Measurements from ENCODE around the gene ICAM2. TPM values are rescaled to one million over a fixed set of nuclear protein-coding genes. Genes with fewer than 3 reads are reported as not detected.
A peak's percentile ranks its signal among the peaks of the same experiment; 100 is the strongest.
"Not testable (repeated sequence)": the region's sequence is repeated elsewhere in the genome, so short reads cannot be mapped to it uniquely, and the experiment has no call there.

Gene ICAM2
- total and polyA plus RNA-seq, 4 donors = 10.1 to 37.0 (median 18.3) TPM

DNA sequence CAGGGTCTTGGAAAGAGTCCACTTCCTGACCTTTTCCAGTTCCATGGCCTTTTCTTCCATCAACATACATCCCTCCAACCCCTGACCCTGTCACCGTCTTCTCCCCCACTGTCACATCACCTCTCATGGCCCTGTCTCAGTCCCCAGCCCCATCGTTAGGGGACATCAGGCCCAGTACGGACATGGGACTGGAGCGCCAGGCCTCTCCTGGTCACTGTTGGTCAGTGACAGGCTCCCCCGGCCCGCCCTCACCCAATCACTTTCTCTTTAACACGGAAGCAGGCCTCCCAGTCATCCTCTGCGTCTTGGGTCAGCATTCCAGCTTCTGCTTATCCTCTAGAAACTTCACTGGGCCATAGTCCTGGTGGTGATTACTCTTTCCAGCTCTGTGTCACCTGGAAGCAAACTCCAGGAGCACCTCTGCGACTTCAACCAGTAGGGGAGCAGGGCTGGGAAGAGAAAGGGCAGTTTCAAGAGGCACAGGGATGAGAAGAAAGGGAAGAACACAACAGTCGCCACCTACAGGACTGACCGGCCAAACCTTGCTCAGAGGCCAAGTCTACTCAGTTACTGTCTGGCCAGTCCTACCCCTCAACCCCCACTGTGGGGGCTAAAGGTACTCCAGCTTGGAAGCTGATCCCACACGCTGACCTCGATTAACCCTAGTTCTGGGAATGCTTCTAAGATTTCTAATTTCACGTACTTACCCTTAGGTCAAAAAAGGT lies 15.9 kb upstream of the ICAM2 start:
- no peaks in the 10 kb centered on the region for H3K9me3 ChIP-seq (ENCODE audit: control insufficient read depth, insufficient read depth, low read length)
- H3K27ac ChIP-seq (ENCODE audit: low read depth, low read length) = no peak overlapping the region
- H3K27me3 ChIP-seq (ENCODE audit: control insufficient read depth, insufficient read depth, low read length) = no peaks in the 10 kb centered on the region
- H3K4me1 ChIP-seq (ENCODE audit: control insufficient read depth, insufficient read depth, low read length) = peaks cover 3% of the 10 kb centered on the region
- no peak overlapping the region for H3K4me3 ChIP-seq (ENCODE audit: low read depth, low read length)
- DNase-seq (ENCODE audit: low read depth in 4 of 6, low spot score in 6 of 6) = no peak
- 74% methylated on average over 9 of the region's 14 CpGs for WGBS (ENCODE audit: insufficient coverage)
- peaks cover 4% of the 10 kb centered on the region for H3K36me3 ChIP-seq (ENCODE audit: control insufficient read depth, insufficient read depth, low read length)

DNA sequence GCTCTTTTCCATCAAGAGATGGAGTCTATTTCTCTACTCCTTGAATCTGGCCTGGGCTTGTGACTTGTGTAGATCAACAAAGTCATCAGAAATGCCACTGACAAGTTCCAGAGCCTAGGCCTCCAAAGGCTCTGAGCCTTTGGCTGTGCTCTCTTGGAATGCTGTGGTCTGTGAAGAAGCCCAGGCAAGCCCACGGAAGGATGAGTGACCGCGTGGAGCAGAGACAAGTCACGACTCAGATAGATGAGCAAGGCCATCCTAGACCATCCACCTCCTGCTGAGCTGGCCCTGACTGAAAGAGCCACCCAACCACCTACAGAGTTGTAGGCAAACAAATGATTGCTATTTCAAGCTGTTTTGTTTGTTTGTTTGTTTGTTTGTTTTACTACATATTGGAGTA lies 11.6 kb upstream of the ICAM2 start:
- Histone ChIP-seq H3K36me3 (ENCODE audit: control insufficient read depth, insufficient read depth, low read length) (no peaks in the 10 kb centered on the region), H3K27me3 (ENCODE audit: control insufficient read depth, insufficient read depth, low read length) (no peaks in the 10 kb centered on the region), H3K9me3 (ENCODE audit: control insufficient read depth, insufficient read depth, low read length) (no peaks in the 10 kb centered on the region), H3K4me1 (ENCODE audit: control insufficient read depth, insufficient read depth, low read length) (no peaks in the 10 kb centered on the region), H3K27ac (ENCODE audit: low read depth, low read length) (no peak overlapping the region), H3K4me3 (ENCODE audit: low read depth, low read length) (no peak overlapping the region)
- WGBS (ENCODE audit: insufficient coverage) = no CpG with 5 or more reads among the region's 4 CpGs
- DNase-seq (ENCODE audit: low read depth in 4 of 6, low spot score in 6 of 6) = no peak

DNA sequence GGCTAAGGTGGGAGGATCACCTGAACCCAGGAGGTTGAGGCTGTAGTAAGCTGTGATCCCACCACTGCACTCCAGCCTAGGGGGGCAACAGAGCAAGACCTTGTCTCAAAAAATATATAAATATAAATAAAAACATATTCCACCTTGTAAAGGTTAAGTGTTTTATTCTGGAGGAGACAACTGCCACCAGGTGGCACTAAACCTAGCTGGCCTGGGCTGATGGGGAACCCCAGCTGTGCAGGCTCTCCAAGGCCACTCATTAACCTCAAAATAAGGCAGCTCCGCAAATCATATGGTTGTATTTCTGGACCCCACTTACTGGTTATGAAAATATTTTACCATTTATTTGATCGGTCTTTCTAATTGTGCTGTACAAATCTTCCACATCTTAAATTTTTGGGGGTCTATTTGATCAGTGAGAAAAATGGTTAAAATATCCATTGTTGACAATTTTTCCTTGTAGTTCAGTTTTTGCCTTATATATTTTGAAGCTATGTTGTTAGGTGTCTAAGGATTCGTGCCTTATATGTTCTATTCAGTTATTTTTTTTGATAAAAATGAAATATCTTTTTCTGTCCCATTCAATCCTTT lies 8.5 kb upstream of the ICAM2 start:
- Histone ChIP-seq H3K27ac (ENCODE audit: low read depth, low read length) (no peak overlapping the region), H3K4me1 (ENCODE audit: control insufficient read depth, insufficient read depth, low read length) (peaks cover 3% of the 10 kb centered on the region), H3K27me3 (ENCODE audit: control insufficient read depth, insufficient read depth, low read length) (peaks cover 6% of the 10 kb centered on the region), H3K4me3 (ENCODE audit: low read depth, low read length) (no peak overlapping the region), H3K9me3 (ENCODE audit: control insufficient read depth, insufficient read depth, low read length) (no peaks in the 10 kb centered on the region), H3K36me3 (ENCODE audit: control insufficient read depth, insufficient read depth, low read length) (no peaks in the 10 kb centered on the region)
- no CpG with 5 or more reads among the region's 3 CpGs for WGBS (ENCODE audit: insufficient coverage)
- DNase-seq (ENCODE audit: low read depth in 4 of 6, low spot score in 6 of 6) = peak in 3 of 6 donors; percentile 23 to 79 (median 60)

DNA sequence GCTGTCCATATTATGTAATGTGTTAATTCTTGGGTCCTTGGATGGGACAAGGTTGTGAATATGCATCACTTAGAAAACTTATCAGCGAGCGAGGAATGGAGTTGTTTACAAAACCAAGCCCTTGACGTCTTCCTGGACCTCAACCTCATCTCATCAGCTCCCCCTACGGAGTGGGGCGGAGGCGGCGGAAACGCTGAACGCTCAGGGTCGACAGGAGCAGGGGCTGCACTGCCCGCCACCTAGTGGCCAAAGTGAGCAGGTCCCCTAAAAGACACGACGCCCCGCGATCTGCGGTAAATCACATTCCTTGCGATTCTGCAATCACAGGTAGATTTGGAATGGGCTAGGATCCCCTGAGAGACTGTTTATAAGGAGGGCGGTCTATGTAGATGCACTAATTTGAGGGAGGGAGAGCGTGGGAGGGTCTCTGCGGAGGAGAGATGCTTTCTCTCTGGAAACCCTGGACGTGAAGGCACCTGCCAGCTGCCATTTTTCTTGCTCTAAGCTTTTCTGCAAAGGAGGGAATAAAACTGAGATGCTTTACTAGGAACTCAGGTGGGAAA lies 5.4 kb upstream of the ICAM2 start:
- H3K36me3 ChIP-seq (ENCODE audit: control insufficient read depth, insufficient read depth, low read length) = no peaks in the 10 kb centered on the region
- no peak overlapping the region for H3K27ac ChIP-seq (ENCODE audit: low read depth, low read length)
- H3K27me3 ChIP-seq (ENCODE audit: control insufficient read depth, insufficient read depth, low read length) = peaks cover 6% of the 10 kb centered on the region
- WGBS (ENCODE audit: insufficient coverage) = 6% methylated on average over 20 of the region's 21 CpGs
- H3K4me3 ChIP-seq (ENCODE audit: low read depth, low read length) = no peak overlapping the region
- peaks cover 3% of the 10 kb centered on the region for H3K4me1 ChIP-seq (ENCODE audit: control insufficient read depth, insufficient read depth, low read length)
- peak in 3 of 6 donors; percentile 5 to 66 (median 51) for DNase-seq (ENCODE audit: low read depth in 4 of 6, low spot score in 6 of 6)
- no peaks in the 10 kb centered on the region for H3K9me3 ChIP-seq (ENCODE audit: control insufficient read depth, insufficient read depth, low read length)

DNA sequence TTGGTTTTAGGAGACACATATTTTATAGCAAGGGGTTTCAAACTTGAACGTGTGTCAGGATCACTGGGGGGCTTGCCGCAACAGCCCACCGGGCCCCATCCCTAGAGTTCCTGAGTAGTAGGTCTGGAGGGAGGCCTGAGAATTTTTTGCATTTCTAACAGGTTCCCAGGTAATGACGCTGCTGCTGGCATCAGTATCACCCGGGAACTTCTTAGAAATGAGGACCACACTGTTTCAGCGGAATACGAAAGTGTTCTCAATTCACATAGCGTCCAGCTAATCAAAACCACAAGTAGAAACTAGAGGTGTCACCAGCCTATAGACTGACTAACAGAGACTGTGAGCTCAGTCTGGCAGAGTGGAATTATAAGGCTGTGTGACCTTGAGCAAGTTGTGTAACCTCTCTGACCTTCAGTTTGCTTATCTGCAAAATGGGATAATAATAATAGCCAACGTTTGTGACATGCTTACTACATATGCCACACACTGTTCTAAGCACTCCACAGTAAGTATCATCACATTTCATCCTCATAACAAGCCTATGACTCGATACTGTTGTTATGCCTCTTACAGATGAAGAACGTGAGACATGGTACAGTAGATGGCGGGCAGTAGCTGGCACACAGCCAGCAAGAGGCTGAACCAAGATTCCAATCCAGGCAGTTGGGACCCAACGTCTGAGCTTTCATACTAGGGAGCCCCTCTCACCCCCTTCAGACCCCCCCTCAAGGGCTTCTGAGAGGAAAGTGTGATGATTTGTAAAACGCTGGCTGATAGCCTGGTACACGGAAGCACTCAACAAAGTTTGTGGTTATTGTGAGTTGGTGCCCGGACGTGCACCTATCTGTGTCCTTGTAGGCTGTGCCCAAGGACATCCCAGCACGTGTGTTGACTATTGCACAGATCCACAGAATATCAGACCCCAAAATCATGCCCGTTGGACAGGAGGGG lies 4.6 kb upstream of the ICAM2 start:
- DNase-seq (ENCODE audit: low read depth in 4 of 6, low spot score in 6 of 6) = no peak
- no peaks in the 10 kb centered on the region for H3K9me3 ChIP-seq (ENCODE audit: control insufficient read depth, insufficient read depth, low read length)
- no peaks in the 10 kb centered on the region for H3K36me3 ChIP-seq (ENCODE audit: control insufficient read depth, insufficient read depth, low read length)
- H3K4me1 ChIP-seq (ENCODE audit: control insufficient read depth, insufficient read depth, low read length) = peaks cover 3% of the 10 kb centered on the region
- WGBS (ENCODE audit: insufficient coverage) = 82% methylated on average over 7 of the region's 19 CpGs
- H3K27ac ChIP-seq (ENCODE audit: low read depth, low read length) = no peak overlapping the region
- H3K27me3 ChIP-seq (ENCODE audit: control insufficient read depth, insufficient read depth, low read length) = peaks cover 6% of the 10 kb centered on the region
- no peak overlapping the region for H3K4me3 ChIP-seq (ENCODE audit: low read depth, low read length)

DNA sequence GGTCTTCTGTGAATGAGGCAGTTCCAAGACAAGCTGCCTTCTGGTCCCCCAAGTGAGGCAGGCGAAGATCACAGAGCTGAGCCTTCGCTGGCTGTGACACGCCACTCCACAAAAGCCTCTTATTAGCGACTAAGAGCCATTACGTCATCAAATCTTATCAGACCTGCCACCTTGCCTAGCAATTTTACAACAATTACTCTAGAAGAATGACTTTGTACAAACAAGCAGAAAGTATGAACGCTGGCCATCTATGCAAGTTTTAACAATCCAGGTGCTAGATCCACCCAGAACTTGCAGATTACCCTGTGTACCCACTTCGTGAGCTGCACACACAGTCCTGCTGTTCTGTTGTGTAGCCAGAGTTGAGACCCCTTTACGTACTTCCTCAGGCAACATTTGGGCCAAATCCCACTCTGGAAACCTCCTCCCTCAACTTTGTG lies 3.8 kb upstream of the ICAM2 start:
- no peak overlapping the region for H3K27ac ChIP-seq (ENCODE audit: low read depth, low read length)
- H3K9me3 ChIP-seq (ENCODE audit: control insufficient read depth, insufficient read depth, low read length) = no peaks in the 10 kb centered on the region
- WGBS (ENCODE audit: insufficient coverage) = 85% methylated on average over 8 of the region's 8 CpGs
- no peak for DNase-seq (ENCODE audit: low read depth in 4 of 6, low spot score in 6 of 6)
- H3K36me3 ChIP-seq (ENCODE audit: control insufficient read depth, insufficient read depth, low read length) = no peaks in the 10 kb centered on the region
- peaks cover 6% of the 10 kb centered on the region for H3K27me3 ChIP-seq (ENCODE audit: control insufficient read depth, insufficient read depth, low read length)
- no peak overlapping the region for H3K4me3 ChIP-seq (ENCODE audit: low read depth, low read length)
- H3K4me1 ChIP-seq (ENCODE audit: control insufficient read depth, insufficient read depth, low read length) = peaks cover 3% of the 10 kb centered on the region

DNA sequence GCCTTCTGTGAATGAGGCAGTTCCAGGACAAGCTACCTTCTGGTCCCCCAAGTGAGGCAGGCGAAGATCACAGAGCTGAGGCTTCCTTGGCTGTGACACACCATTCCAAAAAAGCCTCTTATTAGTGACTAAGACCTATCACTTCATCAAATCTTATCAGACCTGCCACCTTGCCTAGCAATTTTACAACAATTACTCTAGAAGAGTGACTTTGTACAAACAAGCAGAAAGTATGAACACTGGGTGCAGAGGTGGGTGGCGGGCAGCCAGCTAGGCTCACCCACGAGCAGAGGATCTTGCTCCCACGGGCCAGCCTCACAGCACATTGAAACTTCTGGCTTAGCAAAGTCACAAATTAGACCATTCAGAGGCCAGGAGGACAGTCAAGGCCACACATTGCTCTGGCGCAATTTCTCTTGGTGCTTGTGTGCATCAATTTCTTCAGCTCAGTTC lies 2.2 kb upstream of the ICAM2 start:
- no peak for DNase-seq (ENCODE audit: low read depth in 4 of 6, low spot score in 6 of 6)

DNA sequence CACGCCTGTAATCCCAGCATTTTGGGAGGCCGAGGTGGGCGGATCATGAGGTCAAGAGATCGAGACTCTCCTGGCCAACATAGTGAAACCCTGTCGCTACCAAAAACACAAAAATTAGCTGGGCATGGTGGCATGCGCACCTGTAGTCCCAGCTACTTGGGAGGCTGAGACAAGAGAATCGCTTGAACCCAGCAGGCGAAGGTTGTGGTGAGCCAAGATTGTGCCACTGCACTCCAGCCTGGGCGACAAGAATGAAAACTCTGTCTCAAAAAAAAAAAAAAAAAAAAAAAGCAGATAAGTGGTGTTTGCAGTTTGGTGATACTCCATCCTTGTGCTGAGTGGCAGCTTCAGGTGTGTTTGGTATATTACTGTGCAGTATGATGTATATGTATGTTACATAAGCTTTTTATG lies 877 bp downstream of the ICAM2 start:
- not testable (repeated sequence) for H3K4me3 ChIP-seq (ENCODE audit: low read depth, low read length); H3K27ac ChIP-seq (ENCODE audit: low read depth, low read length); H3K4me1 ChIP-seq (ENCODE audit: control insufficient read depth, insufficient read depth, low read length); H3K36me3 ChIP-seq (ENCODE audit: control insufficient read depth, insufficient read depth, low read length); H3K27me3 ChIP-seq (ENCODE audit: control insufficient read depth, insufficient read depth, low read length); DNase-seq (ENCODE audit: low read depth in 4 of 6, low spot score in 6 of 6); H3K9me3 ChIP-seq (ENCODE audit: control insufficient read depth, insufficient read depth, low read length)
- WGBS (ENCODE audit: insufficient coverage) = 86% methylated on average over 7 of the region's 9 CpGs

More for the DNA sequence above, 2.2 kb upstream of the ICAM2 start:
- Histone ChIP-seq H3K9me3 (ENCODE audit: control insufficient read depth, insufficient read depth, low read length) (no peaks in the 10 kb centered on the region), H3K36me3 (ENCODE audit: control insufficient read depth, insufficient read depth, low read length) (no peaks in the 10 kb centered on the region), H3K27ac (ENCODE audit: low read depth, low read length) (no peak overlapping the region), H3K4me1 (ENCODE audit: control insufficient read depth, insufficient read depth, low read length) (peaks cover 3% of the 10 kb centered on the region), H3K27me3 (ENCODE audit: control insufficient read depth, insufficient read depth, low read length) (peaks cover 6% of the 10 kb centered on the region), H3K4me3 (ENCODE audit: low read depth, low read length) (no peak overlapping the region)
- 86% methylated on average over 5 of the region's 5 CpGs for WGBS (ENCODE audit: insufficient coverage)

DNA sequence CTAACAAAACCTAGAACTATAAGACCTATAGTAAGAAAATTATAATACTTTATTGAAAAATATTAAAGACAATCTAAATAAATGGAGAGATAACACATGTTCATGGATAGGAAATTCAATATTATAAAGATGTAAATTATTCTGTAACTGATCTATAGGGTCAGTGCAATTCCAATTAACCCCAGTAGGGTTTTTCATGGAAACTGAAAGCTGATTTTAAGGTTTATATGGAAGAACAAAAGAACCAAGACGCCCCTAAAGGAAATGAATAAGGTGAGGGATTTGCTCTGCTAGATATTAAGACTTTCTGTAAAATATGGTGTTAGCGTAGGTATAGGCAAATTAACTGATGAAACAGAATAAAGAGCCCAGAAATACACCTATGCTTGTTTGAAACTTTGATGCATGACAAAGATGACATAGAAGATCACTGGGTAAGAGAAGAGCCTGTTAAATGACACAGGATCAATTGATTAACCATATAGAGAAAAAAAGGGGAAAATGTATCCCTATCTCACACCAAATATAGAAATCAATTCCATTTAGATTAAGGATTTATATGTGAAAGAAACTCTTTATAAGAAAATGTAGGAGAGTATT lies 3.0 kb downstream of the ICAM2 start:
- H3K27me3 ChIP-seq (ENCODE audit: control insufficient read depth, insufficient read depth, low read length) = no peaks in the 10 kb centered on the region
- DNase-seq (ENCODE audit: low read depth in 4 of 6, low spot score in 6 of 6) = no peak
- H3K9me3 ChIP-seq (ENCODE audit: control insufficient read depth, insufficient read depth, low read length) = no peaks in the 10 kb centered on the region
- no peaks in the 10 kb centered on the region for H3K36me3 ChIP-seq (ENCODE audit: control insufficient read depth, insufficient read depth, low read length)
- no peaks in the 10 kb centered on the region for H3K4me1 ChIP-seq (ENCODE audit: control insufficient read depth, insufficient read depth, low read length)
- no CpG with 5 or more reads among the region's 2 CpGs for WGBS (ENCODE audit: insufficient coverage)
- no peak overlapping the region for H3K27ac ChIP-seq (ENCODE audit: low read depth, low read length)
- no peak overlapping the region for H3K4me3 ChIP-seq (ENCODE audit: low read depth, low read length)

All from spinal cord (tissue), 10 donors.